ENCODE results near the gene MEF2B.
A peak's percentile ranks its signal among the peaks of the same experiment; 100 is the strongest.
"Not testable (repeated sequence)": the region's sequence is repeated elsewhere in the genome, so short reads cannot be mapped to it uniquely, and the experiment has no call there.

Gene MEF2B

DNA sequence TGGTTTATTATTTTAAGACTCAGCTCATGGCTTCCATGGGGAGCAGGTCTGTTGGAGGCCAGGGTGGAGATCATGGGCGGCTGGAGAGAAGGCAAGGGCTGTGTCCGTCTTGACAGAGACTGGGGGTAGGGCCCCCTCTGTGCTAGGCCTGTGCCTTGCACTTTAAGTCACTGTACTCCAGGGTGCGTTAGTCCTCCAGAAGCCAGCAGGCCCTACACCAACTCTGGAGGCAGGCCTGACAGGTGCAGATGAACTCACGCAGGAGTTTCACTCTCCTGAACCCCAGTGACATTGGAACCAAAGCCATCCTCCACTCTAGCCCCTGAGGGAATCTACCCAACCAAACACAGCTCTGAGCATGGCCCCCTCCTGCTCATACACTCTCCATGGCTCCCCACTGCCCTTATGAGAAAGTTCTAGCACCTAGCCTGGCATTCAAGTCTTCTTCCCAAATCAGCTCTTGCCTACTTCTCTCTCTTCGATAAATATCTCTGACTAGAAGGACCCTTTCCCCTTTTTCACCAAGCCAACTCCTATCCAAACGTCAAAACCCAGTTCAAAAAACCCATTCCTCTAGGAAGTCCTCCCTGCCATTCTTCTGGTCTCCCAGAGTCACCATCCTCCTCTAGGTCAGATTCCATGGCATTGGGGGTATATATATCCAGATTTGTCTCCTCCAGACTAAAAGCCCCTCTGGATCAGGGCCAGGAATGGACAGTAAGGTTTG is 15.1 kb downstream of the MEF2B start:
- no peak for DNase-seq

DNA sequence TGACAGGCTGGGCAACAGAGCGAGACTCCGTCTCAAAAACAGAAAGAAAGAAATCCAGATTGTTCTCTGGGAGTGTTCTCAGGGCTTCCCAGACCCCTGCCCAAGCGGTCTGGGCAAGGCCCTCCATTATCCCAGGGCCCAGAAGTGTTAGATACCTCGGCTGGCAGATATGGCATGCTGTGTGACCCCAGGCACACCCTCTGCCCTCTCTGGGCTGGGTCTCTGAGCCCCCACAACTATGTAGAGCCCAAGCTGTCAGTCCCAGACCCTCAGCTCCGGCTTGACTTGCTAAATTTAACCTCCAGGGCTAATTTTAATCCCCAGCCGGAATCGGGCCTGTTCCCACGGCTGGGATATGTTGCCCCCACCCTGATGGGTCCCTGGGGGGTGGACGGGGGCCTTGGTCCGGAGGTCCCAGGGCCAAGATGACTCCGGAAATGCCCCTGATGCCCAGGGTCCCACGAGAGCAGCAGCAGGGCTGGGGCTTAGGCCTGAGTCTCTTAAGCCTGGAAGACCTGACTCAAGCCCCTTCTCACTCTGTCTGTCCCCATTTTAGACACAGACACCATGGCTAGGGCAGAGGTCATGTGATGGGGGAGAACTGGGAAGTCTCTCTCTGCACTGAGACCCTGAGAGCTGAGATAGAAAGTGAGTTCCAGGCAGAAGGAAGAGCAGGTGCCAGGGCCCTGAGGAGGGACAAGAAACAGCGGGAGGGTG is 17.2 kb downstream of the MEF2B start:
- no peak for DNase-seq

DNA sequence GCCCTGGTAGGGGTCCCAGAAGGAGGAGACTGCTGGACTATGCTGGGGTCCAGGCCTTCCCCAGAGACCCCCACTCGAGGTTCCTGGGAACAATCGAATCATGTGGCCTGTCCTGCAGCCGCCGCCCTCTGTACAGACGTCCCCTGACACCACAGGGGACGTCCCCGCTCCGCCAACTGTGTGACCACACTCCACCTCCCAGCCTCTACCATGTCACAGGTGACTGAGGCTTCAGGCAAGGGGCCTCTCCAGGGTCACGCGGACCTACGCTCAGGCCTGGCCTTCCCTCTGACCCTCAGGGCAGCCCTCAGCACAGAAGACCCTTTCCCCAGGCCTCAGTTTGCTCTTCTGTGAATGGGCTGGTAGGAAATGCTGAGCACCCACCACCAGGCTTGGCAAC is 18.6 kb downstream of the MEF2B start:
- DNase-seq = no peak

DNA sequence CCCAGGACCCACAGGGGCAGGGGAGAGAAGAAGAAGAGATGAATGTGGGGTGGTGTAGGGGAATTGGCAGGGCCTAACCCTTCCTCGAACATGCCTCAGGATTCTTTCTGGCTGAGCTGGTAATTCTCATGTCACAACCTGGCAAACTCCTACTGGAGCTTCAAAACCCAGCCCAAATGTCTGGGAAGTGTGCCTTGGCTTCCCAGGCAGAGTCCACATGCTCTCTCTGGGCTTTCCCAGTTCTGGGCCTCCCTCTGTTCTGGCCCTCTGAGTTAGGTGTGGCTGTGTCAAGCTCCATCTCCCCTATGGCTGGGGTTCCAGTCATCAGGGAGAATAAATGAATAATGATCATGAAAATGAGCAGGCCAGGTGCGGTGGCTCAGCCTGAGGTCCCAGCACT is 20.6 kb downstream of the MEF2B start:
- no peak for DNase-seq

DNA sequence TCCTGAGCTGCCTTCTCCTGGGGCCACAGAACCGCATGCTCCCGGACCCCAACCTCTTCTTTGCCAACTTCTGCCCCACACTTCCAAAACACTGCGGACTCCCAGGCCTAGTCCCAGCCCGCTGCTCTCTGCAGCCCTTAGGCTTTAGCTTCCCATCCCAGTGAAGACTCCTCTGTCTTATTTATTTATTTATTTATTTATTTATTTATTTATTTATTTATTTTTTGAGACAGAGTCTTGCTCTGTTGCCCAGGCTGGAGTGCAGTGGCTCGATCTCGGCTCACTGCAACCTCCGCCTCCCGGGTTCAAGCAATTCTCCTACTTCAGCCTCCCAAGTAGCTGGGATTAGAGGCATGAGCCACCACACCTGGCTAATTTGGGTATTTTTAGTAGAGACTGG is 21.6 kb downstream of the MEF2B start:
- DNase-seq = not testable (repeated sequence)

DNA sequence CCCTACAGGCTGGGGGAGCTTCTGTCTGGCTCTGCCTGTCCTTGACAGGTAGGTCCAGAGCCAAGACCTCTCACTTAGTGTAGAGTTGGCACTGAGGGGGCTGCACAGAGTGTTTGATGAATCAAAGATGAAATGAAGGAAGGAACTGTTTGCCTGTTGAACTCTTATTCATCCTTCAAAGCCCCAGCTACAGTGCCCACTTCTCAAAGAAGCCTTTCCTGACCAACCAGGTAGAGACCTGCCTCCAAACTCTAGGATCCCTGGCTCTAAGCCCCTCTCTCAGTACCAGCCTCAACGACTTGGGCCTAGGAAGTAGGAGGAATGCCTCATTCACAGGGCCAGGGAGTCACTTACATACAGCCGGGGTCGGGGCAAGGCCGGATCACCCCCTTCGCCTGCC is 22.7 kb downstream of the MEF2B start:
- no peak for DNase-seq

DNA sequence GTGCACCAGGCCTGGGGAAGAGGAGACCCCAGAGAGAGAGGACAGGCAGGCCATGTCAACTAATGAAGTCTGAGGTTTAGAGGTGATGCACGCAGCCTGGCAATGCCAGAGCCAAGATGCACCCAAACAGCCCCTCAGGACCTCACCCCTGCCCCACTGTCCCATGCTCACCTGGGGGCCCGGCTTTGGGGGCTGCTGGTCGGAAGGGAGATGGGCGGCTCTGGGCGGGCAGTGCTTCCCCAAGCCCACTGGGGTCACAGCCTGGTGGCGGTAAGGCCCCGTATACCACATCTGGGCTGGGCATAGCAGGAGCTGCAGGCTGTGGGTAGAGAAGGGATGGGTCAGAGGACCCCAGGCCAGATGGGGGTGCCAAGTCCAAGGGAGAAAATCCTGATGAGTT is 23.2 kb downstream of the MEF2B start:
- DNase-seq = no peak

DNA sequence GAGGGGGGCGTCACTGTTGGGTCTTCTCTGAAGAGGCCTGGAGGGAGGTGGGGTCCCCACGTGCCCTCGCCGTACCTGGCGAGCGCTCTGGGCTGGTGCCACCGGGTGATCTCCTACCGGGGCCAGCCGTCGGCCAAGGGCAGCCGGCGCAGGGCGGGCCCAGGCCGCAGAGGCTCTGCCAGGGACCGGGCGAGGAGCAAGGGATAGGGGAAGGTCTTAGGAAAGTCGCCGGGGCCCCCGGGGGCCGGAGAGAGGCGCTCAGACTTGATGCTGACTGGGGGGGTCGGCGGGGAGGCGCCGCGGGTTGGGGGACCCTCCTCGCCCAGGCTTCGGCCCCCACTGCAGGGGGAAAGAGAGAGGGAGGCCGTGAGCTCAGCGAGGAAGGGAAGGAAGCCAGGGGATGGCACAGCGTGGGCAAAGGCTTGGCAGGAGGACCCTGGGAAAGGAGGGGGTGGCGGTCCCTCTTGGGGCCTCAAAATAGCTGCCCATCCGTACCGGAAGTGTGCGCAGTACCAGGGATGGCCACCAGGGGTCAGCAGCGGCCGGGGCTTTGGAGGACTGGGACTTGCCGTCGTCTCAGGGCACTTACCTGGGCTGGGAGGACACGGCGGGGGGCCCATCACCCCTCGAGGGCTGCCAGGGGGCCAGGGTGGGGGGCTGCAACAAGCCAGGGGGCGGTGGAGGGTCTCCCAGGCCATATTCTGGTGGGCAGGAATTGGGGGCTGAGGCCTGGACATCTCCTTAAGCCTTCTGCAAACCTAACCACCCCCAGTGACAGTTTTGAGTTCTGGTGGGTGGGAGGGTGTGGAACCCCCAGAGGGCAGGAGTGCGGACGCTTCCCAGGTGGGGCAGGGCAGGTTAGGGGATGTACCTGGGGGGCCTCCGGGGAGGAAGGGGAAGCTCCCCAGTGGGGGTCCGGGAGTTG is 24.1 kb downstream of the MEF2B start:
- peak; percentile 85 for DNase-seq

DNA sequence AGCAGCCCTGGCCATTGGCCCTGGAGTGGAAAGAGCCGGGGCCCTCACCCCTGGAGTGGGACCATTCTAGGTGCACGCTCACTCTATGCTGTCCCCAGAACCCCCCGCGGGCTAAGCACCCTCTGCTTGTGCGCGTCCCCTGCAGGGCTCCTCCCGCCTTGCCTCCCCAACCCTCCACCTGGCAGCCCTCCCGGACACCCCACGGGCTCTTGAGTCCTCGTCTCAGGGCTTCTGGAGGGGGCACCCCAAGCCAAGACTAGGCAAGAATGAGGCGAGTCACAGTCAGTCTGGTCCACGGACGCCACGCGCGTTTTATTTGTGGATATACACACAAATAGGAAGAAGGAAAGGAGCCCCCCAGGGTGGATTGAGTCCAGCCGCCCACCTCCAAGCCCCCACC is 24.8 kb downstream of the MEF2B start:
- no peak for DNase-seq

DNA sequence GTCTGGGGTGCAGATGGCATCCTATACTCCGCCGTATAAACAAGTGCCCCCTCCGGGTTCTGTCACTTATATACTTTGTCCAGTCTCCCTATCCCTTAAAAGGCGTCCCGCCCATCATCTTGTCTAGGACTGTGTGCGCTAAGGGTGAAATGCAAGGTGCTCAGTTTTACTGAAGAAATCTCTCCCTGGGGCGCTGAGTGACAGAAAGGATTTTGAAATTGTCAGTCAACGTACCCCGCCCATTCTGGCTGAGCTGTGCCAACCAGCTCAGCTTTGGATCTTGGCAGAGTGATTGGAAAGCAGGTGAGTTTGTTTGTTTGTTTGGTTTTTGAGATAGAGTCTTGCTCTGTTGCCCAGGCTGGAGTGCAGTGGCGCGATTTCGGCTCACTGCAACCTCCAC is 27.7 kb downstream of the MEF2B start:
- no peak for DNase-seq

DNA sequence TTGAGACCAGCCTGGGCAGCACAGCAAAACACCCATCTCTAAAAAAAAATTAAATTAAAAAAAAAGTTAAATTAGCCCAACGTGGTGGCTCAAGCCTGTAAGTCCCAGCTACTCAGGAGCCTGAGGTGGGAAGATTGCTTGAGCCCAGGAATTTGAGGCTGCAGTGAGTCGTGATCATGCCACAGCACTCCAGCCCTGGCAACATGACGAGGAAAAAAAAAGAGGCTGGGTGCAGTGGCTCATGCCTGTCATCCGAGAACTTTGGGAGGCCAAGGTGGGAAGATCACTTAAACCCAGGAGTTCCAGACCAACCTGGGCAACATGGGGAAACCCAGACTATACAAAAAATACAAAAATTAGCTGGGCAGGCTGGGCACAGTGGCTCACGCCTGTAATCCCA is 29.6 kb downstream of the MEF2B start:
- DNase-seq = no peak

DNA sequence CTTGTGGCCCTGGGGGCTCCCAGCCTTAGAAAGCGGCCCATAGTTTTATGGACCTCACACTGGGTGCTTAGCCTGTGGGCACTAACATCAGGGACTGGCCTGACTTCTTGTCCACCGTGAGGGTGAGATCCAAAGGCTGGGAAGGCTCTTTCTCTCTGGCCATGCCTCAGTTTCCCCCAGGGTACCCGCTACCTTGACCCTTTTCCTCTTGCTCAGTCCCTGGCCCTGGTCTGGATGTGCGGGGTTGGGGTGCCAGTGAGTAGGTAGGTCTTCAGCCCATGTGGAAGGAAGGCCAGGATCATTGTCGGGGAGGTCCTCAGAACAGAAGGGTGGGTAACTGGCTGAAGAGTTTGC is 30.2 kb downstream of the MEF2B start:
- DNase-seq = no peak

DNA sequence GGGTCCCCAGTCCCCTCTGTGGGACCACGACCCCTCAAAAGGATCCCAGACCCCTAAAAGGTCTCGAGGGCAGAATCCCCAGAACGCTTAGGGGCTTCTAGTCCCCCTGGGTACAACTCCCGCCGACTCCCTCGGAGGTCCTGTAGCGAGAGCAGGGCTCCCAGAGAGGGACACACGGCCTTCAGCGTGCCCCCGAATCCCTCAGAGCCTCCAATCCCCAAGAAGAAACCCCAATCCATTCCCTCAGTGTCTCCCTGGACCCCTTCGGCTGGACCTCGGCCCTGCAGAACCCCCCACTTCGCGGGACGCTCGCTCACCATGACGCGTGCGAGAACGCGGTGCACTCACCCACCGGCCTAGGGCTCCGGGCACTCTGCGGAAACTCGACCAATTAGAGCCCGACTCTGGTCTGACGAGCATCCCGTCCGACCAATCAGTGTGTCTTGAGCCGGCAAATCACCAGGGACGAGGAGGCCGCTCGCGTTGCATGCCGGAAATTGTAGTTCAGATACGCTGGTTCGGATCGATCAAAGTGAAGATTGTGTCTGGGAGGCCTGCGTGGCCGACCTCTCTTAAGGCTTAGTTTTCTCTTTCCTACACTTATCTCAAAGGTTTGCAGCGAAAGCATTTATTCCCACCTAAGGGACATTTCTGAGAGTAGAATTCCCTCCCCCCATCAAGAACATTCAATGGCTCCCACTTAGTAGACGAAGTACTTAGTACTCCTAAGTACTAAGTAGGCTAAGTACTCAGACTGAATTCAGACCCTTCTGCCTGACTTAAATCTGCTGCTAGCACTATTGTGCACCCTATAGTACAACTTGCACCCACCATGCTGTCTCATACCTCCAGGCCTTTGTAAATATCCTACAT is 31.7 kb downstream of the MEF2B start, which contains the start of gene TMEM161A:
TMEM161A (minus strand) TSS at position 370 of the 873 bp plus-strand sequence; CDS start at position 320, 50 bp downstream.
- peak; percentile 93 for DNase-seq

DNA sequence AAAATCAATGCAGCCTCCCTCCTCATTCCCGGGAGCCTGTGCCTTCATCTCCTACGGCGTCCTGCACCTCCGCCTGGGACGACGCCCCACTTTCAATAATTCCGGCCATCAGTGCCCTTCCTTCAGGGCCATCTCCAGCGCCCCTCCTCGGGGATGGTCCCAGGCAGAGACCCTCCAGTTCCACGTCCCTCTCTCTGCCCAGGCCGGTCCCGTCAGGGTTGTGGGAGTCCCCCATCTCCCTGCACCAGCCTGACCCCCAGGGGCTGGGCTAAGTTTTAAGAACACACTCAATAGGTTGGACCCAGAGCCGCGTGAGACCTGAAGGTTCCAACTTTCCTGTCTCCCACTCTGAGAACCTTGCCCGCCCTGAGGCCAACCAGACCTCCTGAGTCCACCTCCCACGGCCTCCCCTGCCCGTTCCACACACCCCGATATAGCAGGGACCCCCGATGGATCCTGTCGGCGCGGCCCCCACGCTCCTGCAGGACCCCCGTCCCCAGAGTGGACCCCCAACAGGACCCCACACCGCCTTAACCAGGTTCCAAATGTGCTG is 32.4 kb downstream of the MEF2B start:
- no peak for DNase-seq

DNA sequence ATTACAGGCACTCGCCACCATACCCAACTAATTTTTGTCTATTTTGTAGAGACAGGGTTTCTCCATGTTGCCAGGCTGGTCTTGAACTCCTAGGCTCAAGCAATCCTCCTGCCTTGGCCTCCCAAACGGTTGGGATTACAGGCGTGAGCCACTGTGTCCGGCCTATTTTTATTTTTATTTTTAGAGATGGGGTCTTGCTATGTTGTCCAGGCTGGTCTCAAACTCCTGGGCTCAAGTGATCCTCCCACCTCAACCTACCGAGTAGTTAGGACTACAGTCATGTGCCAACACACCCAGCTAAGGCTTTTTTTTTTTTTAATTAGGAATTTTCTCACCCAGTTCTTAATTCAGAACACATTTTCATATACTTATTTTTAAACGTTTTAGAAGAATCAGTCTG is 34.4 kb downstream of the MEF2B start:
- DNase-seq = not testable (repeated sequence)

DNA sequence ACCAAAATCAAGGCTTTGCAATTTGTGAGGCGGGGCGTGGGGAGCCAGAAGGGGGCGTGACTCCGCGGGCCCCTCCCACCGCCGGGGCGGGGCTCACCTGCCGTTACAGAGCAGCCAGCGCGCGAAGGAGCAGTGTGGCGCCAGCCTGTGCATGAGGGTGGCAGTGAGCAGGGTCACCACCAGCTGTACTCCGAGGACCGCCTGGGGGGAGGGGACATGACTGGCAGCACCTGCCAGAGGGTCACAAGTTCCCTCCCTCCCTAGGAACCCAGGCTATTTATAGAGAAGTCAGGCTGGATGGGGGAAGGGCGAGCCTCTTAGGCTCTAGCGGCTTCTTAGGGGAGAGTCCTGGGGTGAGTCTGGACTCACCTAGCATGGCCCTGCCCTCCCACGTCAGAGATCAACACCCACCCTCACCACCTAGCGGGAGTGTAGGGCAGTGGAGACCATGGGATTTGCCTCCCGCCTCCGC is 35.3 kb downstream of the MEF2B start:
- peak; percentile 40 for DNase-seq

DNA sequence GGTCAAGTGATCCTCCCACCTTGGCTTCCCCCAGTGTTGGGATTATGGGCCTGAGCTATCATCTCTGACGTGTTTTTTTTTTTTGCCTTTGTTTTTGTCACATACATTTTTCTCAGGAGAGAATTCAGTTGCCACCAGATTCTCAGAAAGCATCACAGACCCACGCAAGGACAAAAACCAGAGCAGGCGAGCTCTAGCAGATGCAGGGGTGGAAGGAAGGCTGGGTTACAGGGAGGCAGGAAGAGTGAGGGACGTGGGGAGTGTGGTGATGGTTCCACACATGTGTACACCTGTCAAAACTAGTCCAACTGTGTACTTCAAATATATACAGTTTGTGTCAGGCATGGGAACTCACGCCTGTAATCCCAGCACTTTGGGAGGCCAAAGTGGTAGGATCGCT is 36.1 kb downstream of the MEF2B start:
- no peak for DNase-seq

DNA sequence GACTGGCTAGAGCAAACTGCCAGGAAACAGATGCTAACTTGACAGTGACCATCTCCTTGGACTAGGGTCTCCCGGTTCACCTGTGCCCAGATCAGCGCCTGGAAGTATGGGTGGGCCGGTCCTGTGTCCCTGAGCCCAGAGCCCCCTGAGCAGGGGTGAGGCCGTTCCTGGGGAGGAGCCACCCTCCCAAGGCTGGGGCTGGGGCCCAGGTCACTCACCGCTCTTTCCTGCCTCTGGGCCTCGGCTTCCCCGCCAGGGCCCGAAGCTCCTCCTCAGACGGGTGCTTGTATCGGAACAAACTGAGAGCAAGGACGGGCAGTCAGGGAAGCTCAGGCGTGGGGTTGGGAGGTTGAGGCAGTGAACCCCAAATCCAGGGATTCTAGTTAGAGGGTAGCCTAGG is 37.2 kb downstream of the MEF2B start:
- DNase-seq = no peak

DNA sequence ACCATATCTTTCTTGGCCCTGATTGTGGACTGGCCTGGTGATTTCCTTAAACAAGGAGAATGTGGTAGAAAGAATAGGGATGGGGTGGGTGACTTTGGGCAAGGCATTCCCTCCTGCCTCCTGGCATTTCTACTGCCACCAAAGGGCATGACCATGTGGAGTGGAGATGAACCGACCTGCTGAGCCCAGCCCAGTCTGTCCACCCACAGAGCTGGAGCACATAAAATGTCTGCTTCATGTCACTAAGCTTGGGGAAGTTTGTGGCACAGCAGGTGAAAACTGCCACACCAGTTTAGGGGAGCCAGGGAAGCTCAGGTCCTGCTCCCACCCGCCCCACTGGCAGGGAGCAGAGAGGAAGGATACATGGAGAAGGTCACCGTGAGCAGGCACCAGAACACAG is 38.1 kb downstream of the MEF2B start:
- no peak for DNase-seq

DNA sequence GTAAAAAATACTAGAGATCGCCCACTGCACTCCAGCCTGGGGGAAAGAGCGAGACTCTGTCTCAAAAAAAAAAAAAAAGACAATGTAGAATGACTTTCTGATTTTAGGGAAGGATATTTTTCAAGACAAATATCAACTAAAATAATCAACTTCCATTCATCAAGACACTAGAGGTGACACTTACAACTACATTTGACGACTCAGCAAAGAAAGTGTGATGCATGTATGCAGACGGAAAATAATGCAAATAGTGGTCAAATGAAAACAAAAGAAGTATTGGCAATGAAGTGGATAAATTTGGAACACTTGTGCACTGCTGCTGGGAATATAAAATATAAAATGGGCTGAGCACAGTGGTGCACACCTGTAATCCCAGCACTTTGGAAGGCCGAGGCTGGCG is 44.0 kb downstream of the MEF2B start:
- DNase-seq = no peak

DNA sequence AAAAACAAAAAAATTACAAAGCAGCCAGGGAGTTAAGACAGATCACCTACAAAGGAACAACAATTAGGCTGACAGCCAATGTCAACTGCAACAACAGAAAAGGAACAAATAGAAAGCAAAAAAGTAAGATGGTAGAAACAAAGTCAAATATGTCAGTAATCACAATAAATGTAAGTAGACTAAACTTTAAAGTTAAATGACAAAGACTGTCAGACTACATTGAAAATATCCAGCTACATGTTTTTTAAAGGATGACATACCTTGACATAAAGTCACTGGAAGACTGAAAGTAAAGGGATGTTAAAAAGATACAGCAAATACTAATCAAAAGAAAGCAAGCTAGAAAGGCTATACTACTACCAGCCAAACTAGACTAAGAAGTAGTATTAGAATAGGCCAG is 46.7 kb downstream of the MEF2B start:
- DNase-seq = no peak

DNA sequence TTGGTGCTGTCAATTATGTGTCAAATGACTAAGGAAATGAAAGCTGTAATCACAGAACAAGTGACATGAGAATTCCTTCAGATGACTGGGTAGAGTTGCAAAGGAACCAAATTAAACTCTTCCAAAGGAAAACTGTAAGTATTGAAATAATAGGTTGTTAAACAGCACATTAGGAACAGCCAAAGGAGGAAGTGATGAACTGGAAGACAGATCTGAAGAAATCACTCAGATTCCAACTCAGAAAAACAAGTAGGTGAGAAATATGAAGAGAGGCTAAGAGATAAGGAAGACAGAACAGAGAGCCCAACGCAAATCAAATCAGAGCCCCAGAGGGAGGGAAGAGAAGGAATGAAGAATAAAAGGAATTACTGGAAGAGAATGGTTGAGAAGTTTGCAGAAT is 47.2 kb downstream of the MEF2B start:
- no peak for DNase-seq
